Measurements from ENCODE around the gene TELO2.

Gene TELO2

DNA sequence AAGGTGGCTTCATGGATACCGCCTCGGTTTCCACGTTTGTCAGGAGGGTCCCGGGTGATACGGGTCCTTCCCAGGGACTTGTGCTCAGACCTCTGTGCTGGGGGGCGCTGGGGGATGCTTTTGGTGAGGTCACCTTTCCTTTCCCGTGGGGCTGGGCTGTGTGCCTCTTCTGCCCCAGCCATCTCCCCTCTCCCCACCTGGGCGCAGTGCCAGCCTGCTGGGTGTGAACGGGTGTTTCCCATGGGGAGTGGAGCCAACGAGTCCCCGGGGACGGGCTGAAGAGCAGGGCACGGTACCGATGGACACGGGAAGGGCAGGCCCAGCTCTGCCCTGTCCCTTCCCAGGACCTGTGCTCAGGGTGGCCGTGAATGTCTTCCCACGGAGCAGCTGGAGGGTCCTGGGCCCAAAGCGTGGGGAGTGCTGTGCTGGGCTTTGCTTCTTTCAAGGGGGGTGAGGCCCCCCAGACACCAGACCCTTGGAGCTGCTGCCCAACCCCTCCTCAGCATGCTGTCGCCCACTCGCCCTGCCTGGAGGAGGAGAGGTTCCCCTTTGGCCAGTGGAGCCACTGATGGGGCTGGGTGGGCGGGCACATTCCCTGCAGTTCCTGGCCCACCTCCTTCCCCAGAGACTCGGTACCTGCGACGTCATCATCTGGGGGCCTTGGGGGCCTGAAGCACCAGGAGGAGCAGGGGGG, 15.5 kb downstream of the TELO2 start:
- in situ Hi-C loops (cut with MboI; ENCODE audit: low pct_unique_long_range_greater_than_20kb, low sequenced_read_pairs, unreplicated experiment): no loop called here
- no peak for DNase-seq (ENCODE audit: low spot score)
- TF ChIP-seq, protein P1, sequence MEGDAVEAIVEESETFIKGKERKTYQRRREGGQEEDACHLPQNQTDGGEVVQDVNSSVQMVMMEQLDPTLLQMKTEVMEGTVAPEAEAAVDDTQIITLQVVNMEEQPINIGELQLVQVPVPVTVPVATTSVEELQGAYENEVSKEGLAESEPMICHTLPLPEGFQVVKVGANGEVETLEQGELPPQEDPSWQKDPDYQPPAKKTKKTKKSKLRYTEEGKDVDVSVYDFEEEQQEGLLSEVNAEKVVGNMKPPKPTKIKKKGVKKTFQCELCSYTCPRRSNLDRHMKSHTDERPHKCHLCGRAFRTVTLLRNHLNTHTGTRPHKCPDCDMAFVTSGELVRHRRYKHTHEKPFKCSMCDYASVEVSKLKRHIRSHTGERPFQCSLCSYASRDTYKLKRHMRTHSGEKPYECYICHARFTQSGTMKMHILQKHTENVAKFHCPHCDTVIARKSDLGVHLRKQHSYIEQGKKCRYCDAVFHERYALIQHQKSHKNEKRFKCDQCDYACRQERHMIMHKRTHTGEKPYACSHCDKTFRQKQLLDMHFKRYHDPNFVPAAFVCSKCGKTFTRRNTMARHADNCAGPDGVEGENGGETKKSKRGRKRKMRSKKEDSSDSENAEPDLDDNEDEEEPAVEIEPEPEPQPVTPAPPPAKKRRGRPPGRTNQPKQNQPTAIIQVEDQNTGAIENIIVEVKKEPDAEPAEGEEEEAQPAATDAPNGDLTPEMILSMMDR (IDR thresholded peaks at IDR 0.05; ENCODE audit: extremely low read depth, insufficient read depth, missing control alignments): no peak

DNA sequence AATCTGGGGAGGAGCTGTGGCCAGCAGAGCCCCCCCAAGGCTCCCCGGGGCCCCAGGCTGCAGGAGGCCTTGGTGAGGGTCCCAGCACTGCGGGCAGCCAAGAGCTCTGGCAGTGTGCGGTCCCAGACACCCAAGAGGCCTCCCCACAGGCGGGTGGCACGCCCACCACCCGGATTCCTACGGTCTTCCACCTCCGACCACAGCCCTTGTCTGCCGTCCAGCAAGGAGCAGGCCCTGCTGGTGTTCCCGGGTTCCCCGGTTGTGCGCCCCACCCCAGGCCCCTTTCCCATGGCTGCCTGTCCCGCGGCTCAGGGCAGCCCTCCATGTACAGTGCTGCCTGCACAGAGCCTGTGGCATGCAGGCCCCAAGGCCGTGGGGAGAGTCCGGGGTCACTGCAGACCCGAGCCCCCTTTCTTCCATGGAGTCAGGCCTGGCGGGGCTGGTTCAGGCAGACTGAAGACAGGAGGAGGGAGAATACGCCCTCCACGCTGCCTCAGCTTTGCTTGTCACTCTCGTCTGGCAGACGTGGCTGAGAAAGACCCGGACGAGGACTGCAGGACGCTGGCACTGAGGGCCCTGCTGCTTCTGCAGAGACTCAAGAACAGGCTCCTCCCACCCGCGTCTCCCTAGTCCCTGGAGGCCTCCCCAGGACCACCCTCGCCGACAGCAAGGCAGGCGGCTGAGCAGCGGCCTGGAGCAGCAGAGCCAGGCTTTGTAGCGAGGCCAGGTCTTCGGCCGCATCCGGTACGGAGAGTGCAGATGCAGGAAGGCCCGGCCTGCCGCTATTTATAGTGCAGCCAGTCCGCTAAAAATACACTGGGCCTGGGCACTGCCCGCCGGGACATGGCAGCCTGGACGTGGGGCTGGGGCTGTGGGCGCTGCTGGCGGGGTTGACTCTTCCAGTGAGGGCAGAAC, 16.4 kb downstream of the TELO2 start:
- no peak for DNase-seq (ENCODE audit: low spot score)
- TF ChIP-seq, protein P1 (IDR thresholded peaks at IDR 0.05; ENCODE audit: extremely low read depth, insufficient read depth, missing control alignments): no peak
- in situ Hi-C loops (cut with MboI; ENCODE audit: low pct_unique_long_range_greater_than_20kb, low sequenced_read_pairs, unreplicated experiment): no loop called here

DNA sequence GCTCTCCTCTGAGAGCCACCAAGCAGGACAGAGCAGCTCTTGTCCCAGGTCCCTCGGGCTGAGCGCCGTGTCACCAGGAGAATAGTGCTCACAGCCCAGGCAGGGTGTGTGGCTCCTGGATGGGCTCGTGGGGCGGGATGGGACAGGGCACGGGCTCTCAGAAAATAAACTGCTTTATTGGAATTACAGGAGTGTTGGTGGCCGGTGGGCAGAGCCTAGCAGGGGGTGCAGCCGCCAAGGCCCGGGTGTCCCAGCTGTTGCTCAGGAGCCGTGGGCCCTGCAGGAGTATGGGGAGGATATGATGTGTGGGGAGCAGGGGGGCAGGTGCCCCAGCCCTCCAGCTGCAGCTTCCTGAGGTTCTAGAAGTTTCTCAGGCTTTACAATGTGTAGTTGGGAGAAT, 17.1 kb downstream of the TELO2 start:
- TF ChIP-seq, protein P1 (IDR thresholded peaks at IDR 0.05; ENCODE audit: extremely low read depth, insufficient read depth, missing control alignments): no peak
- no peak for DNase-seq (ENCODE audit: low spot score)
- in situ Hi-C loops (cut with MboI; ENCODE audit: low pct_unique_long_range_greater_than_20kb, low sequenced_read_pairs, unreplicated experiment): no loop called here

DNA sequence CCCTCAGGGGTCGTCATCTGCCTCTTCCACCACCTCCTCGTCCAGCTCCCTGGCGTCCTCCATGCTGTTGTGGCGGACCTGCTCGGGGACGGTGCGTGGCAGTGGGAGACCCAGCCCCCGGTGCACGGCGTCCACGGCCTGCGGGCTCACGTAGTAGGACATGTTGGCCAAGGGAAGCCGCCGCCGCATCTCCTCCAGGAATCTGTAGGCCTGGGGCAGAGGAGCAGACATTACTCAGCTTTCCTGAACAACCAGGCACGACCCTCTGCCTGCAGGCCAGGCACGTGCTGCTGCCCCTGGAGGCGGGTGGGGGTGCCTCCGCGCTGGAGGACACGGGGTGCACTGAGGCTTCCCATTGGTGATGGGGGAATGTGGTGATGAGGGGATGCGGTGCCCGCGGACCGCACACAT, 17.8 kb downstream of the TELO2 start:
- DNase-seq (ENCODE audit: low spot score): no peak
- in situ Hi-C loops (cut with MboI; ENCODE audit: low pct_unique_long_range_greater_than_20kb, low sequenced_read_pairs, unreplicated experiment): no loop called here
- TF ChIP-seq, protein P1 (IDR thresholded peaks at IDR 0.05; ENCODE audit: extremely low read depth, insufficient read depth, missing control alignments): no peak

DNA sequence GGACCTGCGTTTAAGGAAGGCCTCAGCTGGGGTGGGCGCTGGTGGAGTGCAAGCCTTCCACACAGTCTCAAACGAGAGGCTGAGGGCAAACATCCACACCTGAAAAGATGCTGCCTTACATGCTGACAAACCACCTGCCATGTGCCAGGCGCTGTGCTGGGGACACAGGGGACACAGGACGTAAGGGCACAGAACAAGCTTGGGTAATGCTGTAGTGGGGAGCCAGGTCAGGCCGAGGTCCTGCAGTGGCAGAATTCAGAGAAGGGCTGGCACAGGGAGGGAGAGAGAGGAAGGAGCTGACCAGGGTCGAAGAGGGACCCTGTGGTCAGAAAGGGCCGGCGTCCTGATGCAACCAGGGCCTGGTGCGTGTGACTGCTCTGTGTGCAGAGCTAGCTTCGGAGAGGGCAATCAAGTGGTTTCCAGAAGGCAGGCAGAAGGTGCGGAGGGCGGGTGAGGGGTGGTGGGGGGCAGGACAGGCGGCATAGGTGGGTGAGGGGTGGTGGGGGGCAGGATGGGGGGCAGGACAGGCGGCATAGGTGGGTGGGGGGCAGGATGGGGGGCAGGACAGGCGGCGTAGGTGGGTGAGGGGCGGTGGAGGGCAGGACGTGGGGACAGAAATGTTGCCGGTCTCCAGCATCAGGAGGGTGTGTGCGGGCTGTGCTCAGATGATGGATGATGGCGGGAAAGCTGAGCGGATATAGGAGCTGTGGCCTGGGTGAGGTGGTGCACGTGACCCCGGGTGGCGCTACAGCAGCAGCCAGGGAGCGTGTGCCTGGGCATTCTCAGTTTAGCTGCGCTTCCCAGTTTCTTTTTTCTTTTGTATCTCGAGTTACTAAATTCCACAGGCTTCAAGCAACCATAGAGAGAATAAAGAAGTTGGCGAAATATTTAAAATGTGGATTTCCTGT, 18.8 kb downstream of the TELO2 start:
- no peak for DNase-seq (ENCODE audit: low spot score)
- in situ Hi-C loops (cut with MboI; ENCODE audit: low pct_unique_long_range_greater_than_20kb, low sequenced_read_pairs, unreplicated experiment): no loop called here
- TF ChIP-seq, protein P1 (IDR thresholded peaks at IDR 0.05; ENCODE audit: extremely low read depth, insufficient read depth, missing control alignments): no peak

DNA sequence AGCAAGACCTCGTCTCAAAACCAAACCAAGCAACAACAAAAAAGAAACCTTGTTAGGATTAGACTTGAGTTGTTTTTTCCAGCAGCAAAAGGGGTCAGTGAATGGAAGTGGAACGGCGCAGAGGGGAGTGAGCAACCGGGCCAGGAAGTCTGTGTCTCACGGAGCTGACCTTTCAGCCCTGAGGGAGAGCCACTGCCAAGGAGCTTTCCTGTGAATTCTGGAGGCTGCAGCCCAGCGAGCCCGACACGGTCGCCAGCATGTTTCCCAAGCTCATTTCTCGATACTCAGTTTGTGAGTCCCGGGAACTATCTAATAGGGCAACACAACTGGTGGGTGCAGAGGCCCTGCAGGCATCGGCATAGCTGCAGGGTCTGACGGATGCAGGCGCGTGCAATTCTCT, 19.6 kb downstream of the TELO2 start:
- DNase-seq (ENCODE audit: low spot score): no peak
- in situ Hi-C loops (cut with MboI; ENCODE audit: low pct_unique_long_range_greater_than_20kb, low sequenced_read_pairs, unreplicated experiment): no loop called here
- TF ChIP-seq, protein P1 (IDR thresholded peaks at IDR 0.05; ENCODE audit: extremely low read depth, insufficient read depth, missing control alignments): no peak

Data from GM13977 (cell line).